ENCODE results near the gene SLC4A8.
"Not testable (repeated sequence)": the region's sequence is repeated elsewhere in the genome, so short reads cannot be mapped to it uniquely, and the experiment has no call there.

The SLC4A8 gene

GRCh38 chr12:51430196-51430895, 5.7 kb downstream of the SLC4A8 start:
- no peak for DNase-seq

GRCh38 chr12:51432921-51433320, 8.3 kb downstream of the SLC4A8 start:
- no peak for DNase-seq

- DNase-seq: no peak
Observed at GRCh38 chr12:51434305-51434704, 9.7 kb downstream of the SLC4A8 start.

GRCh38 chr12:51437431-51437830, 12.8 kb downstream of the SLC4A8 start:
- no peak for DNase-seq

- no peak for DNase-seq
Observed at GRCh38 chr12:51439330-51439729, 14.7 kb downstream of the SLC4A8 start.

GRCh38 chr12:51441583-51441982, 17.0 kb downstream of the SLC4A8 start:
- no peak for DNase-seq

- no peak for DNase-seq
Observed at GRCh38 chr12:51442324-51442723, 17.7 kb downstream of the SLC4A8 start.

- no peak for DNase-seq
Observed at GRCh38 chr12:51443573-51443972, 18.9 kb downstream of the SLC4A8 start.

GRCh38 chr12:51448618-51449256, 24.1 kb downstream of the SLC4A8 start:
- peak in 1 of 2 experiments; percentile 7 for DNase-seq

GRCh38 chr12:51449580-51450246, 25.1 kb downstream of the SLC4A8 start:
- DNase-seq: no peak

- DNase-seq: no peak
Observed at GRCh38 chr12:51450333-51450732, 25.7 kb downstream of the SLC4A8 start.

GRCh38 chr12:51450806-51451205, 26.2 kb downstream of the SLC4A8 start:
- DNase-seq: no peak

- DNase-seq: not testable (repeated sequence)
Observed at GRCh38 chr12:51454016-51454415, 29.4 kb downstream of the SLC4A8 start.

GRCh38 chr12:51455050-51455449, 30.4 kb downstream of the SLC4A8 start:
- DNase-seq: not testable (repeated sequence)

- DNase-seq: no peak
Observed at GRCh38 chr12:51458635-51459034, 34.0 kb downstream of the SLC4A8 start.

GRCh38 chr12:51460519-51460918, 35.9 kb downstream of the SLC4A8 start:
- DNase-seq: no peak

GRCh38 chr12:51465491-51465890, 40.9 kb downstream of the SLC4A8 start:
- DNase-seq: peak; percentile 3 to 11

- DNase-seq: no peak
Observed at GRCh38 chr12:51470116-51470515, 45.5 kb downstream of the SLC4A8 start.

GRCh38 chr12:51471111-51471864, 46.7 kb downstream of the SLC4A8 start:
- DNase-seq: no peak

- no peak for DNase-seq
Observed at GRCh38 chr12:51472984-51473383, 48.4 kb downstream of the SLC4A8 start.

- DNase-seq: no peak
Observed at GRCh38 chr12:51473947-51474346, 49.3 kb downstream of the SLC4A8 start.

GRCh38 chr12:51475543-51475942, 50.9 kb downstream of the SLC4A8 start:
- DNase-seq: no peak

- no peak for DNase-seq
Observed at GRCh38 chr12:51480978-51481377, 56.3 kb downstream of the SLC4A8 start.

All from Kasumi-1 (cell line).